Caco-2 (cell line): ENCODE results near the gene TFPI. TPM values are rescaled to one million over a fixed set of nuclear protein-coding genes. Genes with fewer than 3 reads are reported as not detected.

Experiments used
- BruUV-seq: library from RNA; stranded (reverse); fragments of 400-500 nt; replicated peaks from 2 replicates; lab custom pipeline; 2021; lab: Mats Ljungman, UMichigan
- CTCF ChIA-PET: fragments of 300-600 bp; sonication (Branson Sonifier 250); formaldehyde crosslinking; loops from one replicate; lab custom pipeline; 2022; ENCODE audit warnings: antibody characterized with exemption; lab: Charles Lee
- POLR2A ChIA-PET: fragments of 300-600 bp; sonication (Branson Sonifier 250); formaldehyde crosslinking; loops from one replicate; lab custom pipeline; 2022; ENCODE audit warnings: antibody characterized with exemption; lab: Charles Lee
- DNase-seq, 2 experiments: peaks; one replicate each; pipeline versions ENCODE4 v3.0.0 to v3.0.0-alpha.2; 2020 to 2022
- H3K27me3 ChIP-seq: replicated peaks from 2 replicates; pipeline ENCODE4 v1.6.0; 2011; ENCODE audit warnings: low read length; ENCODE audit not compliant: control insufficient read depth, insufficient read depth
- H3K36me3 ChIP-seq: 2 replicates; pipeline ENCODE4 v1.5.1; 2011; ENCODE audit warnings: low read length; ENCODE audit not compliant: control insufficient read depth, insufficient read depth
- H3K4me1 ChIP-seq: fragments of 250-450 bp; sonication (Bioruptor Pico); 2 replicates; pipeline ENCODE4 v1.5.1; 2020; ENCODE audit warnings: mild to moderate bottlenecking
- H3K4me3 ChIP-seq: 2 replicates; pipeline ENCODE4 v1.5.1; 2011; ENCODE audit warnings: low read depth, mild to moderate bottlenecking, control low read depth, low read length
- H3K9me3 ChIP-seq: fragments of 250-450 bp; sonication (Bioruptor Pico); 2 replicates; pipeline ENCODE4 v1.5.1; 2020; ENCODE audit warnings: mild to moderate bottlenecking, moderate library complexity
- H3K27ac Mint-ChIP-seq: one replicate; pipeline ENCODE4 v1.8.0; 2022; ENCODE audit warnings: mixed read lengths; ENCODE audit not compliant: unreplicated experiment
- H3K27me3 Mint-ChIP-seq: one replicate; pipeline ENCODE4 v1.8.0; 2022; ENCODE audit warnings: mixed read lengths; ENCODE audit not compliant: insufficient read depth, unreplicated experiment
- H3K36me3 Mint-ChIP-seq: one replicate; pipeline ENCODE4 v1.8.0; 2022; ENCODE audit warnings: mild to moderate bottlenecking, mixed read lengths; ENCODE audit not compliant: insufficient read depth, unreplicated experiment
- H3K4me1 Mint-ChIP-seq: one replicate; pipeline ENCODE4 v1.8.0; 2022; ENCODE audit warnings: low read depth, mixed read lengths; ENCODE audit not compliant: unreplicated experiment
- H3K4me3 Mint-ChIP-seq: one replicate; pipeline ENCODE4 v1.8.0; 2022; ENCODE audit warnings: mild to moderate bottlenecking, moderate library complexity, mixed read lengths; ENCODE audit not compliant: unreplicated experiment
- H3K9me3 Mint-ChIP-seq: one replicate; pipeline ENCODE4 v1.8.0; 2022; ENCODE audit warnings: mixed read lengths; ENCODE audit not compliant: unreplicated experiment
- CTCF ChIP-seq, 2 experiments: fragments of 200-600 bp in 1 of 2; IDR thresholded peaks; 1 replicate in 1 of 2; 2 replicates in 1 of 2; pipeline versions ENCODE4 v1.5.1 to v1.8.0; 2011 to 2022; ENCODE audit warnings: antibody characterized with exemption in 1 of 2, control low read depth in 1 of 2, inconsistent platforms in 1 of 2, low read depth in 1 of 2, low read length in 1 of 2, mild to moderate bottlenecking in 1 of 2, moderate library complexity in 1 of 2; ENCODE audit not compliant: insufficient read depth in 1 of 2, severe bottlenecking in 1 of 2, unreplicated experiment in 1 of 2
- intact Hi-C: fragments of 100-400 bp; cut with micrococcal nuclease; formaldehyde crosslinking; loops from one replicate; pipeline ENCODE4 v1.10.0; 2022; ENCODE audit not compliant: unreplicated experiment
- total RNA-seq: library from RNA; stranded (reverse); gene quantifications from 2 replicates; pipeline ENCODE4 v1.2.3, GENCODE V29; 2022

Gene TFPI
- total RNA-seq, 1 experiment from 2014 or later, result 31.0 TPM

- no TSS peak for BruUV-seq
- no peaks in the 10 kb centered on the region for H3K9me3 ChIP-seq
- peaks cover 25% of the 10 kb centered on the region; the same call in 1 of the 2 replicates for H3K4me1 ChIP-seq
- H3K9me3 Mint-ChIP-seq, result no peaks in the 10 kb centered on the region
- H3K27me3 Mint-ChIP-seq, result no peaks in the 10 kb centered on the region
- H3K4me1 Mint-ChIP-seq, result peaks cover 10% of the 10 kb centered on the region
- DNase-seq, result no peak
- TF ChIP-seq CTCF (IDR thresholded peaks at IDR 0.05; ENCODE audit: insufficient read depth in 1 of 2, low read depth in 1 of 2, low read length in 1 of 2, severe bottlenecking in 1 of 2, unreplicated experiment in 1 of 2), result no peak
- ChIA-PET CTCF (no interaction called here), POLR2A (no interaction called here)
- no peaks in the 10 kb centered on the region for H3K36me3 ChIP-seq
- no peak overlapping the region for H3K4me3 Mint-ChIP-seq
- intact Hi-C loops, result no loop called here
- no peak overlapping the region for H3K27ac Mint-ChIP-seq
- no peaks in the 10 kb centered on the region for H3K36me3 Mint-ChIP-seq
- H3K27me3 ChIP-seq, result no peaks in the 10 kb centered on the region
- no peak overlapping the region for H3K4me3 ChIP-seq
These were observed 5.6 kb downstream of the TFPI start for GRCh38 chr2:187548656-187549055.

- BruUV-seq, result no TSS peak
These were observed 6.8 kb downstream of the TFPI start for GRCh38 chr2:187547353-187547979.

GRCh38 chr2:187546762-187547333 lies 7.4 kb downstream of the TFPI start:
- Mint-ChIP-seq H3K27ac (no peak overlapping the region), H3K4me1 (peaks cover 17% of the 10 kb centered on the region), H3K27me3 (no peaks in the 10 kb centered on the region), H3K4me3 (no peak overlapping the region), H3K36me3 (no peaks in the 10 kb centered on the region), H3K9me3 (no peaks in the 10 kb centered on the region)
- no peaks in the 10 kb centered on the region for H3K9me3 ChIP-seq
- no peak for DNase-seq
- ChIA-PET POLR2A (interaction anchor here (0.6 kb wide), 1 partner anchor 33 kb away, joined by 6 read pairs; no protein-coding TSS in a partner anchor), CTCF (no interaction called here)
- H3K27me3 ChIP-seq, result no peaks in the 10 kb centered on the region
- no TSS peak for BruUV-seq
- H3K4me3 ChIP-seq, result no peak overlapping the region
- H3K36me3 ChIP-seq, result no peaks in the 10 kb centered on the region
- peaks cover 26% of the 10 kb centered on the region; the same call in 1 of the 2 replicates for H3K4me1 ChIP-seq
- TF ChIP-seq CTCF (IDR thresholded peaks at IDR 0.05; ENCODE audit: insufficient read depth in 1 of 2, low read depth in 1 of 2, low read length in 1 of 2, severe bottlenecking in 1 of 2, unreplicated experiment in 1 of 2), result no peak
- intact Hi-C loops, result no loop called here

More at GRCh38 chr2:187547353-187547979, 6.8 kb downstream of the TFPI start:
- Mint-ChIP-seq H3K4me3 (no peak overlapping the region), H3K27ac (no peak overlapping the region), H3K36me3 (no peaks in the 10 kb centered on the region), H3K27me3 (no peaks in the 10 kb centered on the region), H3K4me1 (peaks cover 11% of the 10 kb centered on the region), H3K9me3 (no peaks in the 10 kb centered on the region)
- TF ChIP-seq CTCF (IDR thresholded peaks at IDR 0.05; ENCODE audit: insufficient read depth in 1 of 2, low read depth in 1 of 2, low read length in 1 of 2, severe bottlenecking in 1 of 2, unreplicated experiment in 1 of 2), result no peak
- no peaks in the 10 kb centered on the region for H3K9me3 ChIP-seq
- no peak overlapping the region for H3K4me3 ChIP-seq
- no peaks in the 10 kb centered on the region for H3K36me3 ChIP-seq
- H3K27me3 ChIP-seq, result no peaks in the 10 kb centered on the region
- peak; percentile 32 to 50 for DNase-seq
- H3K4me1 ChIP-seq, result peaks cover 25% of the 10 kb centered on the region; the same call in 1 of the 2 replicates
- CTCF ChIA-PET, result interaction anchor here (0.6 kb wide), 1 partner anchor 20 kb away, joined by 6 read pairs; no protein-coding TSS in a partner anchor
- intact Hi-C loops, result no loop called here
- POLR2A ChIA-PET, result no interaction called here
